Activated CD4-positive, alpha-beta T cell treated with anti-CD3 and anti-CD28 coated beads for 4 hours (primary cell): ENCODE data around the gene GCK.

ENCODE experiments used
- DNase-seq, 2 donors: peaks; one replicate each; pipeline ENCODE4 v3.0.0-alpha.2; 2020

The GCK gene

GRCh38 chr7:44102846-44103565, 86.2 kb downstream of the GCK start:
- no peak for DNase-seq

- no peak for DNase-seq
Measured at GRCh38 chr7:44101966-44102845, 87.0 kb downstream of the GCK start.

GRCh38 chr7:44101303-44101965, 87.8 kb downstream of the GCK start:
- no peak for DNase-seq

- no peak for DNase-seq
Measured at GRCh38 chr7:44100458-44101302, 88.6 kb downstream of the GCK start.

- no peak for DNase-seq
Measured at GRCh38 chr7:44099669-44100068, 89.6 kb downstream of the GCK start.

GRCh38 chr7:44098092-44099068, 90.9 kb downstream of the GCK start:
- no peak for DNase-seq

- DNase-seq, result no peak
Measured at GRCh38 chr7:44097064-44097932, 91.9 kb downstream of the GCK start.

GRCh38 chr7:44096326-44096881, 92.8 kb downstream of the GCK start:
- DNase-seq, result no peak

GRCh38 chr7:44095781-44096180, 93.5 kb downstream of the GCK start:
- no peak for DNase-seq

GRCh38 chr7:44094883-44095592, 94.2 kb downstream of the GCK start:
- DNase-seq, result no peak

- no peak for DNase-seq
Measured at GRCh38 chr7:44094365-44094764, 94.9 kb downstream of the GCK start.
